Measurements from ENCODE around the gene LMX1B.
"Not testable (repeated sequence)": the region's sequence is repeated elsewhere in the genome, so short reads cannot be mapped to it uniquely, and the experiment has no call there.

Gene LMX1B

DNA sequence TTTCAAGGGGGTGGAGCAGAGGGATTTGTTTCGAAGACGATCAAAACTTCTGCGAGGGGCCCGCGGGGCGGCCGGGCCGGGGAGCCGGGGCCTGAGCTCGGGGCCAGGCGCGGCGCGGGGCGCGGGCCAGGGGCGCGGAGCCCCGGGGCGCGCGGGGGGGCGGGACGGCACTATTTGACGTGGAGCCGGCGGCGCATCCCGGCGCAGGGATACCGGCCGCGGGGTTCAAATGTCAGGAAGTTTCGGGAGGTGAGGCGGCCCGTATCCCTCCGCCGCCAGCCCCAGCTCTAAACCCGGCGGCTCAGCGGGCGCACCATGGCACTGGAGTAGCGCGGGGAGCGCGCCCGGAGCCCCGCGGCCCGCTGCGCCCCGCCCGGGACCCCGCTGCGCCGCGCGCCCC lies at the start of gene LMX1B:
LMX1B (plus strand) TSS at position 278 of the 400 bp plus-strand sequence. CDS start 522 bp downstream, outside the sequence.
- no peak for DNase-seq

- no peak for DNase-seq
Measured at GRCh38 chr9:126564128-126564527, 49.6 kb upstream of the LMX1B start.

GRCh38 chr9:126564716-126565115 lies 49.0 kb upstream of the LMX1B start:
- no peak for DNase-seq

GRCh38 chr9:126565336-126566128 lies 48.2 kb upstream of the LMX1B start:
- DNase-seq = no peak

DNA sequence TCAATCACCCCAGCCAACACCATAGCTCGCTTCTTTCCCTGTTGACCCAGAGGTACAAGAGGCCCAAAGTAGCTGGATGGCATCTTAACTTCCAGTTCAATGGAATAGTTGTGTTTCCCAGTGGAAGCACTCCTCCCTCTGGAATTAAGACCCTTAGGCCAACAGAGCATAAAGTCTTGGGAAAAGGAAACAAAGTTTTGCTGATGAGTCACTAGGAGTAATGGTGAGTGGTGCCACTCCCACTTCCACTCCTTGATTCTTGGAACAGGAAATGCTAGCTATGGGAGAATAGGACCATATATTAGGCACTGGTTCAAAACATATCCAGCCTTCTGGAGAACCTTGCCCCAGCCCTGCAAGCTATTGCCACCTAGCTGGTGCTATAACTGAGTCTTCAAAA lies 44.7 kb upstream of the LMX1B start:
- DNase-seq = peak; percentile 19

DNA sequence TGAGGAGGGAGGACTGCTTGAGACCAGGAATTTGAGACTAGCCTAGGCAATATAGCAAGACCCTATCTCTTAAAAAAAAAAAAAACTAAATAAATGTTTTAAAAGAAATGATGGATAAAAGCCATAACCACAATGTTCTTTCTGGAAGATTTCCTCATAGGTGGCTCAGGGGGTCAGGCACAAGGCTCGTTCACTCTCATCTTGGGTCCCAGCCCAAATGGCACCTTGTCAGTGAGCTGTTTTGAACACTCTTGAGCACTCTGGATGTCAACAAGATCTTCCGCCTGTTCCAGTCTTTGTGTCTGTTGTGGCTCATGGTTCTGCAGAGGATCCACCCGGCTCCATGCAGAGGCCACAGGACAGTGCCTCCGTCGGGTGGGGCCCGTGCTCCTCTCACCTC lies 35.7 kb upstream of the LMX1B start:
- DNase-seq = no peak

GRCh38 chr9:126580319-126580718 lies 33.4 kb upstream of the LMX1B start:
- not testable (repeated sequence) for DNase-seq

- no peak for DNase-seq
Measured at GRCh38 chr9:126581893-126582292, 31.8 kb upstream of the LMX1B start.

GRCh38 chr9:126582427-126582826 lies 31.3 kb upstream of the LMX1B start:
- DNase-seq = no peak

GRCh38 chr9:126583144-126583760 lies 30.5 kb upstream of the LMX1B start:
- no peak for DNase-seq

DNA sequence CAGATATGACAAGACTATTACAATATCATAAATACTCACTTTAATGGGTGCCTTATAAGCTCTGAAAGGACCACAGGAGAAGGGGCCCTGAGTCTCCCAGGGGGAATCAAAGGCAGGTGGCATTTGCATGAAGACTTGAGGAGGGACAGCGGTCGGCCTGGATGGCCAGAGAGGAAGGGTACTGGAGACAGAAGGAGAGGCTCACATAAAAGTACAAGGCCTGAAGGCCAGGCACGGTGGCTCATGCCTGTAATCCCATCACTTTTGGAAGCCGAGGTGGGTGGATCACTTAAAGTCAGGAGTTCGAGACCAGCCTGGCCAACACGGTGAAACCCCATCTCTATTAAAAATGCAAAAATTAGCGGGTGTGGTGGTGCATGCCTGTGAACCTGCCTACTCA lies 29.1 kb upstream of the LMX1B start:
- DNase-seq = no peak

GRCh38 chr9:126586236-126586635 lies 27.5 kb upstream of the LMX1B start:
- DNase-seq = no peak

GRCh38 chr9:126587187-126588185 lies 26.2 kb upstream of the LMX1B start:
- no peak for DNase-seq

- no peak for DNase-seq
Measured at GRCh38 chr9:126588491-126589168, 25.1 kb upstream of the LMX1B start.

DNA sequence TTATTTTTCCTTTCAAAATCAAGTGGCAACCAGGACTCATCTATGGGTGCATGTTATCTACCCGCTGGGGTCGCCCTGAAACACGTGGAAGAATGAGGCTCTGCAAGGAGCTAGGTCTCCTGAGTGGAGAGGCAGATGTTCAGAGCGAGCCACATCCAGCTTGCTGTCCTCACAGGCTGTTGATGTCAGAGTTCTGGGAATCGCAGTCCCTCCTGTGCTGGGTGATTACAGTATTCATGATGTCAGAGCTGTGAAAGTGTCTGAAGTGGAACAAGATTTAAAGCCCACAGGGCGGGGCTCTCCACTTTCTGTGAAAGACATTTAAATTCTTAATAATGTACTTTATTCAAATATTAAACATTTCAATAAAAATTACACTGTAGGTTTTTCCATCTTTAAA lies 24.4 kb upstream of the LMX1B start:
- DNase-seq = no peak

GRCh38 chr9:126591083-126591482 lies 22.6 kb upstream of the LMX1B start:
- no peak for DNase-seq

DNA sequence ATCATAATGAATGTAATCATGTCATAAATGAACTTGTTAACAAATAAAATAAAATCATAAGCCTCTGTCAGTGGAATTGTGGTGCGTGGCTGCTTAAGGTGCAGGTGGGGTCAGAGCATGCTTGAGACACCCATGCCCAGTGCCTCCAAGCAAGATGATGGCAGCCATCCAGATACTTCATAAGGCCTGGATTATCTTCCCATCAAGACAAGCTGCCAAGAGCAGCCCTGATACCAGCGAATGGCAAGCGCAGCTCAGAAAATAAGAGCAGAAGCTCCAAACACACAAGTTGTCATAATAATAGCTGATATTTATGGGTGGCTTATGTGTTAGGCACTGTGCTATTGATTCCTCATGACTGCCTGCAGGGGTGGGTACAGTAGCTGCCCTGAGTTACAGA lies 21.8 kb upstream of the LMX1B start:
- no peak for DNase-seq

DNA sequence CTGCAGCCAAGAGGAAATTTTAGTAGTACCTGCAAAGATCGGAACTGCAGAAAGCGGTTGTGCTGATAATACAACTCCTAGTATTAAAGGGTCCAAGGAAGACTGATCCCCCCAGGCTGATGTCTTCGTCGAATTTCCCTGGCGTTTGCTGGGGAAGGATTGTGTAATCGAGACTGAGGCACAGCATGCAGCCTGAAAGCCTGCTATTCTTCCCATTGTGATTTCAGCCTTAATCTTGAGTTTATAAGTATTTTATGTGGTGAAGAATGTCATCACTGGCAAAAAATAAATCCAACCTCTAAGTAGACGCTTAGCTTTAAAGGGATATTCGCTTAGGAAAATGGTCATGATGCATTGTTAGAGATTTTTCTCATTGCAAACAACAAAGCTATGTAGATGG lies 21.3 kb upstream of the LMX1B start:
- DNase-seq = no peak

- no peak for DNase-seq
Measured at GRCh38 chr9:126595982-126596381, 17.7 kb upstream of the LMX1B start.

GRCh38 chr9:126599047-126599650 lies 14.6 kb upstream of the LMX1B start:
- no peak for DNase-seq

DNA sequence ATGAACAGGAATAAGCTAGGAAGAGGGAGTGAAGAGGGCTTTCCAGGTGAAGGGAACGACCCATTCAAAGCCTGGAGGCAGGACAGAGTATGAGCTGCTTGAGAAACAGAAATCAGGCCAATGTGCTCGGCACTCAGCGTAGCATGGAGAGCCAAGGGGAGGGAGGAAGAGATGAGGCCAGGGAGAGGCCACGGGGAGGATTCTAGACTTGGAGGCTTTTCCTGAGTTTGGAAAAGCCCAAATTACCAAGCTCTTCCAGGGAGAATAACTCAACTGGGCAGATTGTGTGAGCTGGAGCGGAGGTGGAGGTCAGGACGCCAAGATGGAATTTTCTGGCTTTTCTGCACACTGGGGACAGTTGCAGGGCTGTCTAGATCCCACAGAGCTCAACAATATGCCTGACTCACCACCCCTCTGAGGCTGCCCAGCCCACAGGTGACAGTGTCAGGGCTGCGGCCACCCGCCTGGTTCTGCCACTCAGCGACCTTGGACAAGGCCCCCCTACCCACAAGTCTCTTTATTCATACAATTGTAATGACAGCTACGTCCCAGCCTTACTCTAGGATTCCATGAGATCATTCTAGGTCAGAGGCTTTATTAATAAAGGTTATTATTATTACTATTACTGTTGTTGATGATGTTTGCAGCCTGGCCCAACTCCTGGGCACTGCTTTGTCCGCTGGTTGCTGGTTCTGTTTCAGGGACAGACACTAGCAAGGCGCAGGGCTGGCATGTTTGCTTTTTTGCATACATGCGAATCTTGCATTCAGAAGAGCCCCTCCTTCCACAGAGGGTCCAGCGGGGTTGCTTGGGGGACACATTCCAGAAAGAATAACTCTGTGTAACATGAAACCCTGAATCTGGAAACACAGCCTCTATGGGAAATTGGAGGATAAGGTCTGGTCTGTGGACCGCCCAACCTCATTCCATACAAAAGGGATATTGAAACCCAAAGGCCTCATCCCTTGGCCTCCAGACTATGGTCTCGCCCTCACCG lies 9.4 kb upstream of the LMX1B start:
- no peak for DNase-seq

All from HCEC 1CT (cell line).